ENCODE data around the gene EPO.
A peak's percentile ranks its signal among the peaks of the same experiment; 100 is the strongest.

Gene EPO

DNA sequence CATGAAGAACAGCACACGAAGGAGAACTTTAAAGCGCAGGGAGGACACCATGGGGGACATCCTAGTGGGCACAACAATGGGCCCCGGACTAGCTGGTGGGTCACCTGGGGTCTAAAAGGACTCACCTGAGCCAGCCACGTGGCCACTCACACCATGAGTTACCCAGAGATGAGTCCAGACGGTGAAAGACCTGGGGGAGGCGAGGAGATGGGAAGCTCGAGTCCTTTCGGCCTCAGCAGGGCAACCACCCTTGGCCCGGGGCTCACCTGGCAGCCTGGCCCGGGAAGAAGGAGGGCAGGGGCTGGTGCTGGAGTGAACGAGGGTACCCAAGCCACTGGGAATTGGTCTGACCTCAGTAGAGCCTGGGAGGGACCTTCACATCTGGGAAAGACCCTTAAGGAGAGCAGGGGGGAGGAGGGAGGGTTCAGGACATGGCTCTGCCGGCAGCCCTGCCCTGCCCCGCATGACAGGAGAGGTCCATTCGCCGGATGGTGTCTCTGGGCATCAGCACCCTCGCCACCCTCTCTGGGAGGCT, 31.9 kb upstream of the EPO start:
- Histone ChIP-seq H3K4me3 (ENCODE audit: low read length) (no peak overlapping the region), H3K4me2 (ENCODE audit: low read length) (no peak overlapping the region), H3K27me3 (ENCODE audit: control insufficient read depth, low read length) (no peaks in the 10 kb centered on the region), H3K36me3 (ENCODE audit: control insufficient read depth, low read length) (peaks cover 91% of the 10 kb centered on the region), H3K9me2 (replicated peaks; ENCODE audit: control insufficient read depth, low read length) (no peaks in the 10 kb centered on the region), H3K27ac (ENCODE audit: low read depth, low read length) (no peak overlapping the region), H4K20me1 (ENCODE audit: control insufficient read depth, insufficient read depth, low read depth, low read length) (peaks cover 33% of the 10 kb centered on the region), H3K79me2 (ENCODE audit: control insufficient read depth, low read length) (peaks cover 59% of the 10 kb centered on the region), H3K4me1 (ENCODE audit: control insufficient read depth, low read length) (peaks cover 30% of the 10 kb centered on the region), H3F3A (ENCODE audit: control insufficient read depth, insufficient read depth) (0 out of 2 replicates have a peak, but pooled peaks cover 2% of the 10 kb centered on the region), H3K9me3 (ENCODE audit: control insufficient read depth, insufficient read depth, low read length) (no peaks in the 10 kb centered on the region)
- TF ChIP-seq, protein P1, sequence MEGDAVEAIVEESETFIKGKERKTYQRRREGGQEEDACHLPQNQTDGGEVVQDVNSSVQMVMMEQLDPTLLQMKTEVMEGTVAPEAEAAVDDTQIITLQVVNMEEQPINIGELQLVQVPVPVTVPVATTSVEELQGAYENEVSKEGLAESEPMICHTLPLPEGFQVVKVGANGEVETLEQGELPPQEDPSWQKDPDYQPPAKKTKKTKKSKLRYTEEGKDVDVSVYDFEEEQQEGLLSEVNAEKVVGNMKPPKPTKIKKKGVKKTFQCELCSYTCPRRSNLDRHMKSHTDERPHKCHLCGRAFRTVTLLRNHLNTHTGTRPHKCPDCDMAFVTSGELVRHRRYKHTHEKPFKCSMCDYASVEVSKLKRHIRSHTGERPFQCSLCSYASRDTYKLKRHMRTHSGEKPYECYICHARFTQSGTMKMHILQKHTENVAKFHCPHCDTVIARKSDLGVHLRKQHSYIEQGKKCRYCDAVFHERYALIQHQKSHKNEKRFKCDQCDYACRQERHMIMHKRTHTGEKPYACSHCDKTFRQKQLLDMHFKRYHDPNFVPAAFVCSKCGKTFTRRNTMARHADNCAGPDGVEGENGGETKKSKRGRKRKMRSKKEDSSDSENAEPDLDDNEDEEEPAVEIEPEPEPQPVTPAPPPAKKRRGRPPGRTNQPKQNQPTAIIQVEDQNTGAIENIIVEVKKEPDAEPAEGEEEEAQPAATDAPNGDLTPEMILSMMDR (IDR thresholded peaks at IDR 0.05; ENCODE audit: low read depth, low read length, poor library complexity, severe bottlenecking), result no peak
- TF ChIP-seq EZH2phosphoT487 (IDR thresholded peaks at IDR 0.05; ENCODE audit: borderline replicate concordance, low read length), result no peak

DNA sequence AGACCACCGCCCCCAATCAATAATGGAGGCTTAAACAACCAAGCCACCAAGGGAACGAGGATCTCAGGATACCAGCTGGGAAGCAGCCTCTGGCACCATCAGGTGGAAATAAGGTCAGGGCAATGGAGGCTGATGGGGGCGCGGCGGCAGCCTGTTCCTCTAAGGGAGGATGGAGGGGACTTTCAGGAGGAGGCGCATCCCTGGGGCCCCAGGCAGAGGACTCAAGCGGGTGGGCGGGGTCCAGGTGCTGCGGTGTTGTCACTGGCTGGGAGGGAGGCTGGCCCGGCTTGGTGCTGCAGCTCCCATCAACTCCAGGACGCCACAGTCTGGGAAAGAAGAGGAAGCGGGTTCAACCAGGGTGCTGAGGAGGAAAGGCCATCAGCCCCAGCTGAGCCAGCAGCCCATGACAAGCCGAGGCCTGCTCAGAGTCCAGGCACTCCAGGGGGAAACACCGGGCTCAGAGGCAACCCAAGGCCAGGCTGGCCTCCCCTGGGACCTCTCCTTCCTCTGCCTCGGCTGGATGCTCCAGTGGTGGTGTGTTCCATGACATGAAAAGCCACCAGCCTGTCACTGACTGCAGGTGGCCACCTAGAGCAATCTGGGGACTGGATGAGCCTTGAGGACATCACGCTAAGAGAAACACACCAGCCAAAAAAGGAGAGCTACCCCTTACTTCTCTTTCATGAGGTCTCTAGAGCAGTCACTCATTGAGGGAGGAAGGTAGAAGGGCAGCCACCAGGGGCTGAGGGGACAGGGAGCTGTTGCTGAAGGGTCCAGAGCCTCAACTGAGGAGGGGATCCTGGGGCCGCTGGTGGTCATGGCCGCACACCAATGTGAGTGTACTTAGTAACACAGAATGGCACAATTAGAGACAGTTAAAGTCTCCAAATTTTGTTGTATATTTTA, 30.8 kb upstream of the EPO start:
- no peak for TF ChIP-seq EZH2phosphoT487 (IDR thresholded peaks at IDR 0.05; ENCODE audit: borderline replicate concordance, low read length)
- TF ChIP-seq, protein P1 (IDR thresholded peaks at IDR 0.05; ENCODE audit: low read depth, low read length, poor library complexity, severe bottlenecking), result no peak
- Histone ChIP-seq H3K79me2 (ENCODE audit: control insufficient read depth, low read length) (peaks cover 62% of the 10 kb centered on the region), H3K4me3 (ENCODE audit: low read length) (no peak overlapping the region), H3K9me3 (ENCODE audit: control insufficient read depth, insufficient read depth, low read length) (no peaks in the 10 kb centered on the region), H3F3A (ENCODE audit: control insufficient read depth, insufficient read depth) (peaks cover 3% of the 10 kb centered on the region), H3K36me3 (ENCODE audit: control insufficient read depth, low read length) (peaks cover 82% of the 10 kb centered on the region), H3K27ac (ENCODE audit: low read depth, low read length) (no peak overlapping the region), H3K9me2 (replicated peaks; ENCODE audit: control insufficient read depth, low read length) (no peaks in the 10 kb centered on the region), H4K20me1 (ENCODE audit: control insufficient read depth, insufficient read depth, low read depth, low read length) (peaks cover 33% of the 10 kb centered on the region), H3K4me2 (ENCODE audit: low read length) (no peak overlapping the region), H3K27me3 (ENCODE audit: control insufficient read depth, low read length) (no peaks in the 10 kb centered on the region), H3K4me1 (ENCODE audit: control insufficient read depth, low read length) (peaks cover 31% of the 10 kb centered on the region)

DNA sequence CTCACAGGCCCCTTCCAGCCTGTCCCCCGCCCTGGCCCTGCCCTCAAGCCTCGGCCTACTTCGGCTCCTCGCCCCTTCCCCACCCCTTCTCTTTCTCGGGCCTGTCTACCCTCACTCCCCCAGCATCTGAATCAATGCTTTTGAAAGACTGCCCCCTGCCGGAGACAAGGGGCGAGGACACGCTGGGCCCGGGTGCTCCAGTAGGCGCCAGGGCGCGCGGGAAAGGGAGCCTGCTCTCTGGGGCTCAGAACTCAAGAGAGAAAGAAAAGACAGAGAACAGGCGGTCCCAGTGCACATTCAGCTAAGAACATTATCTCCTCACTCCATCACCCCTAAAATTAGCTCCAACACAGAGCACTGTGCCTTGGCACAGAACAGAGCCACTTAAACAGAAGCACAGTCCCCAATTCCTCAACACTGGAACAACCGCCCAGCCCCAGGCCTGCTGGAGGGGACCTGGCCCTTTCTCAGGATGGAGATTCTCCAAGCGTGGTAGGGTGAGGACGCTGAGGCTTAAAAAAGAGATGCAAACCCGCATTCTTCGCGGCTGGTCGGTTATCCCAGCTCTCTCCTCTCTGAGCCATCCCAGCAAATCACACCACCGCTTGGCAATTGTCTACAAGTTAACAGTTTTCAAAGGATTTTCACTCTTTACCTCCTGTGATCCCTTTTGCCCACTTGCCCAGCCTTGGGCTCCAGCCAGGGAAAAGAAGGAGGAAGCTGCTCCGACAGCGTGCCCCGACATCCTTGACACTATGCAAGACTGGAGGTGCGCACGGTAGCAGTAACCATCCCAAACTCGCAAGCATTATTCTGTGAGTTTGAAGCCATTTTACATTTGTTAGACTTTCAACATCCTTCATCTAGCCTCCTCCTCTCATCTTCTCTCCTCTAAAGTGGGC, 28.3 kb upstream of the EPO start:
- Histone ChIP-seq H3K36me3 (ENCODE audit: control insufficient read depth, low read length) (peaks cover 58% of the 10 kb centered on the region), H3K9me3 (ENCODE audit: control insufficient read depth, insufficient read depth, low read length) (no peaks in the 10 kb centered on the region), H3K4me3 (ENCODE audit: low read length) (peak overlapping the region; percentile 87), H3K79me2 (ENCODE audit: control insufficient read depth, low read length) (peaks cover 62% of the 10 kb centered on the region), H4K20me1 (ENCODE audit: control insufficient read depth, insufficient read depth, low read depth, low read length) (peaks cover 33% of the 10 kb centered on the region), H3K27ac (ENCODE audit: low read depth, low read length) (peak overlapping the region; percentile 32), H3F3A (ENCODE audit: control insufficient read depth, insufficient read depth) (peaks cover 19% of the 10 kb centered on the region), H3K4me2 (ENCODE audit: low read length) (peak overlapping the region; percentile 79), H3K9me2 (replicated peaks; ENCODE audit: control insufficient read depth, low read length) (no peaks in the 10 kb centered on the region), H3K4me1 (ENCODE audit: control insufficient read depth, low read length) (peaks cover 47% of the 10 kb centered on the region), H3K27me3 (ENCODE audit: control insufficient read depth, low read length) (peaks cover 18% of the 10 kb centered on the region)
- TF ChIP-seq EZH2phosphoT487 (IDR thresholded peaks at IDR 0.05; ENCODE audit: borderline replicate concordance, low read length), result no peak
- TF ChIP-seq, protein P1 (IDR thresholded peaks at IDR 0.05; ENCODE audit: low read depth, low read length, poor library complexity, severe bottlenecking), result peak; percentile 99

Measured in DOHH2 (cell line).